ENCODE results near the gene GPX4. TPM values are rescaled to one million over a fixed set of nuclear protein-coding genes. Genes with fewer than 3 reads are reported as not detected.

Gene GPX4
- total and polyA plus RNA-seq, 2 donors (not counting 3 experiments of a cell fraction or from before 2014, with no cell fraction given) = 469 to 1,136 TPM

DNA sequence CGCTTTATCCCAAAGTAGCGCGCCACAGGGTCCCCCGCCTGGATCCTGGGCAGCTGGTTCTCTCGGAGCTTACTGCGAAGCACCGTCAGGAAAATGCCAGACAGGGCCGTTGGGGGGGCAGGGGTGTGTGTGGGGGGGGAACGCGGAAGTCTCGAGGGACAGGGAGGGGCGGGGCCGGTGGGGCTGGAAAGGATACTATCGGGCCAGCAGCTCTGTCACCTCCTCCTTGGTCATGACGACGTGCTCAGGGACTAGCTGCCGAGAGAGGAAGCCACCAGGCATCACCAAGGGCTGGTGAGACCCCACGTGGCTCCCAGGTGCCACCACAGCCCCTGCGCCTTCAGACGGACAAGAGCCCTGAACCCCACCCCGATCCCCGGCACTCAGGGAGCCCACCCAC is 13.9 kb upstream of the GPX4 start:
- FAIRE-seq (no peak), DNase-seq (ENCODE audit: low read depth, low spot score) (no peak)
- no peak overlapping the region for H3K9ac ChIP-seq (replicated peaks; ENCODE audit: extremely low read depth, insufficient read depth, low read length)
- dilution Hi-C loops (cut with MboI; ENCODE audit: extremely low pct_ligation_motif_present, low sequenced_read_pairs) (no loop called here), intact Hi-C loops (cut with micrococcal nuclease) (no loop called here)
- H3K4me1 ChIP-seq (ENCODE audit: control insufficient read depth, extremely low read depth, insufficient read depth, low read length) = peaks cover 10% of the 10 kb centered on the region
- peaks cover 20% of the 10 kb centered on the region for H3K79me2 ChIP-seq (ENCODE audit: control insufficient read depth, insufficient read depth, low read length)
- H3K27ac ChIP-seq (ENCODE audit: insufficient read depth, low read depth, low read length) = no peak overlapping the region
- H3K27me3 ChIP-seq (ENCODE audit: control insufficient read depth in 2 of 2, insufficient read depth in 2 of 2, low read length in 2 of 2) = no peaks in the 10 kb centered on the region
- no peaks in the 10 kb centered on the region for H3K9me1 ChIP-seq (replicated peaks; ENCODE audit: control insufficient read depth, extremely low read depth, insufficient read depth, low read length)
- no peak overlapping the region for H3K4me3 ChIP-seq (replicated peaks in 1 of 3; ENCODE audit: insufficient read depth in 1 of 3, low read depth in 1 of 3, low read length in 3 of 3)
- no peaks in the 10 kb centered on the region for H3K9me3 ChIP-seq (replicated peaks; ENCODE audit: control insufficient read depth, insufficient read depth, low read length)
- no TSS peak for BruUV-seq (replicated peaks)
- H2AFZ ChIP-seq (ENCODE audit: low read depth, low read length) = no peak overlapping the region
- no peak overlapping the region for H3K4me2 ChIP-seq (ENCODE audit: insufficient read depth, low read length)
- no peaks in the 10 kb centered on the region for H4K20me1 ChIP-seq (replicated peaks; ENCODE audit: control insufficient read depth, extremely low read depth, insufficient read depth, low read length)
- TF ChIP-seq JUN (IDR thresholded peaks at IDR 0.05; ENCODE audit: borderline replicate concordance, insufficient read depth, insufficient read length, low read depth) (no peak), GATA2 (IDR thresholded peaks at IDR 0.05; ENCODE audit: insufficient read depth, insufficient read length, low read depth, low read length) (no peak), FOS (IDR thresholded peaks at IDR 0.05; ENCODE audit: borderline replicate concordance, insufficient read depth, low read length) (no peak), EZH2 (IDR thresholded peaks at IDR 0.05; ENCODE audit: borderline replicate concordance, low read depth, low read length, severe bottlenecking) (no peak), MYC (IDR thresholded peaks at IDR 0.05; ENCODE audit: low read depth, low read length) (no peak), POLR2AphosphoS5 (IDR thresholded peaks at IDR 0.05; ENCODE audit: insufficient read depth, low read depth, low read length) (no peak), POLR2A (IDR thresholded peaks at IDR 0.05; ENCODE audit: low read depth, low read length) (no peak)
- TF ChIP-seq, protein P1, sequence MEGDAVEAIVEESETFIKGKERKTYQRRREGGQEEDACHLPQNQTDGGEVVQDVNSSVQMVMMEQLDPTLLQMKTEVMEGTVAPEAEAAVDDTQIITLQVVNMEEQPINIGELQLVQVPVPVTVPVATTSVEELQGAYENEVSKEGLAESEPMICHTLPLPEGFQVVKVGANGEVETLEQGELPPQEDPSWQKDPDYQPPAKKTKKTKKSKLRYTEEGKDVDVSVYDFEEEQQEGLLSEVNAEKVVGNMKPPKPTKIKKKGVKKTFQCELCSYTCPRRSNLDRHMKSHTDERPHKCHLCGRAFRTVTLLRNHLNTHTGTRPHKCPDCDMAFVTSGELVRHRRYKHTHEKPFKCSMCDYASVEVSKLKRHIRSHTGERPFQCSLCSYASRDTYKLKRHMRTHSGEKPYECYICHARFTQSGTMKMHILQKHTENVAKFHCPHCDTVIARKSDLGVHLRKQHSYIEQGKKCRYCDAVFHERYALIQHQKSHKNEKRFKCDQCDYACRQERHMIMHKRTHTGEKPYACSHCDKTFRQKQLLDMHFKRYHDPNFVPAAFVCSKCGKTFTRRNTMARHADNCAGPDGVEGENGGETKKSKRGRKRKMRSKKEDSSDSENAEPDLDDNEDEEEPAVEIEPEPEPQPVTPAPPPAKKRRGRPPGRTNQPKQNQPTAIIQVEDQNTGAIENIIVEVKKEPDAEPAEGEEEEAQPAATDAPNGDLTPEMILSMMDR (IDR thresholded peaks at IDR 0.05; ENCODE audit: extremely low read depth in 1 of 2, insufficient read depth in 1 of 2, low read depth in 1 of 2, low read length in 2 of 2) = no peak
- TF ChIP-seq, protein P2, sequence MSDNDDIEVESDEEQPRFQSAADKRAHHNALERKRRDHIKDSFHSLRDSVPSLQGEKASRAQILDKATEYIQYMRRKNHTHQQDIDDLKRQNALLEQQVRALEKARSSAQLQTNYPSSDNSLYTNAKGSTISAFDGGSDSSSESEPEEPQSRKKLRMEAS (IDR thresholded peaks at IDR 0.05; ENCODE audit: insufficient read depth, insufficient read length) = no peak
- ChIA-PET POLR2A (no interaction called here), CTCF (no interaction called here)
- H3K36me3 ChIP-seq (ENCODE audit: control insufficient read depth in 2 of 2, extremely low read depth in 1 of 2, insufficient read depth in 2 of 2, low read length in 2 of 2) = peaks cover 9 to 26% of the 10 kb centered on the region in 2 experiments

Data from endothelial cell of umbilical vein (primary cell).